Type B pancreatic cell (in vitro differentiated cells): ENCODE measurements around the gene ZNF311. TPM values are rescaled to one million over a fixed set of nuclear protein-coding genes. Genes with fewer than 3 reads are reported as not detected.
"Not testable (repeated sequence)": the region's sequence is repeated elsewhere in the genome, so short reads cannot be mapped to it uniquely, and the experiment has no call there.

ENCODE experiments used
- DNase-seq: peaks from one replicate; pipeline ENCODE4 v3.0.0; 2021; ENCODE audit warnings: mixed read lengths; ENCODE audit not compliant: unreplicated experiment; ENCODE audit errors: extremely low spot score
- H3K27ac Mint-ChIP-seq: 2 replicates; pipeline ENCODE4 v1.8.0; 2021; ENCODE audit warnings: mild to moderate bottlenecking, mixed read lengths
- H3K27me3 Mint-ChIP-seq: 2 replicates; pipeline ENCODE4 v1.8.0; 2021; ENCODE audit warnings: mixed read lengths
- H3K36me3 Mint-ChIP-seq: 2 replicates; pipeline ENCODE4 v1.8.0; 2021; ENCODE audit warnings: mixed read lengths
- H3K4me1 Mint-ChIP-seq: one replicate; pipeline ENCODE4 v1.8.0; 2021; ENCODE audit warnings: mixed read lengths; ENCODE audit not compliant: unreplicated experiment
- H3K4me3 Mint-ChIP-seq: 2 replicates; pipeline ENCODE4 v1.8.0; 2021; ENCODE audit warnings: mild to moderate bottlenecking, mixed read lengths
- H3K9me3 Mint-ChIP-seq: 2 replicates; pipeline ENCODE4 v1.8.0; 2021; ENCODE audit warnings: mixed read lengths
- CTCF ChIP-seq: fragments of 200-600 bp; sonication (generic); conservative IDR thresholded peaks from 2 replicates; pipeline ENCODE4 v1.5.0; 2021; ENCODE audit warnings: antibody characterized with exemption, mild to moderate bottlenecking
- total RNA-seq: library from RNA; stranded (reverse); gene quantifications from 2 replicates; pipeline ENCODE4 v1.2.1, GENCODE V29; 2021; ENCODE audit warnings: low replicate concordance

ZNF311 gene
- total RNA-seq, 1 donor from 2014 or later = 0.68 TPM

- no peak overlapping the region for H3K27ac Mint-ChIP-seq
- no peak for DNase-seq
Measured at GRCh38 chr6:28969129-28969528, 36.0 kb downstream of the ZNF311 start.

GRCh38 chr6:28968476-28968875, 36.6 kb downstream of the ZNF311 start:
- no peaks in the 10 kb centered on the region for H3K4me1 Mint-ChIP-seq
- TF ChIP-seq CTCF = no peak
- no peak overlapping the region for H3K4me3 Mint-ChIP-seq
- no peak overlapping the region for H3K27ac Mint-ChIP-seq
- H3K36me3 Mint-ChIP-seq = no peaks in the 10 kb centered on the region
- no peak for DNase-seq
- H3K9me3 Mint-ChIP-seq = peaks cover 25% of the 10 kb centered on the region
- H3K27me3 Mint-ChIP-seq = peaks cover 8% of the 10 kb centered on the region

More at GRCh38 chr6:28969129-28969528, 36.0 kb downstream of the ZNF311 start:
- H3K9me3 Mint-ChIP-seq = peaks cover 21% of the 10 kb centered on the region
- no peaks in the 10 kb centered on the region for H3K4me1 Mint-ChIP-seq
- no peak for TF ChIP-seq CTCF
- H3K36me3 Mint-ChIP-seq = no peaks in the 10 kb centered on the region
- H3K27me3 Mint-ChIP-seq = peaks cover 8% of the 10 kb centered on the region
- H3K4me3 Mint-ChIP-seq = no peak overlapping the region

- H3K27me3 Mint-ChIP-seq = peaks cover 8% of the 10 kb centered on the region
- no peak overlapping the region for H3K27ac Mint-ChIP-seq
- H3K4me1 Mint-ChIP-seq = no peaks in the 10 kb centered on the region
- H3K9me3 Mint-ChIP-seq = peaks cover 29% of the 10 kb centered on the region
- no peaks in the 10 kb centered on the region for H3K36me3 Mint-ChIP-seq
- no peak for TF ChIP-seq CTCF
- no peak for DNase-seq
- no peak overlapping the region for H3K4me3 Mint-ChIP-seq
Measured at GRCh38 chr6:28965706-28966105, 39.4 kb downstream of the ZNF311 start.

GRCh38 chr6:28960846-28961500, 44.1 kb downstream of the ZNF311 start:
- Mint-ChIP-seq H3K4me1 (no peaks in the 10 kb centered on the region), H3K27me3 (peaks cover 2% of the 10 kb centered on the region), H3K9me3 (peaks cover 17% of the 10 kb centered on the region), H3K4me3 (no peak overlapping the region), H3K36me3 (no peaks in the 10 kb centered on the region), H3K27ac (no peak overlapping the region)
- TF ChIP-seq CTCF = no peak
- DNase-seq = no peak

- not testable (repeated sequence) for H3K36me3 Mint-ChIP-seq, H3K9me3 Mint-ChIP-seq, H3K27ac Mint-ChIP-seq
Measured at GRCh38 chr6:28958561-28959243, 46.4 kb downstream of the ZNF311 start.

GRCh38 chr6:28957795-28958314, 47.3 kb downstream of the ZNF311 start:
- H3K4me1 Mint-ChIP-seq, H3K36me3 Mint-ChIP-seq, H3K27ac Mint-ChIP-seq, H3K27me3 Mint-ChIP-seq, DNase-seq, H3K9me3 Mint-ChIP-seq, H3K4me3 Mint-ChIP-seq: not testable (repeated sequence)

More at GRCh38 chr6:28958561-28959243, 46.4 kb downstream of the ZNF311 start:
- not testable (repeated sequence) for DNase-seq, H3K4me3 Mint-ChIP-seq, H3K4me1 Mint-ChIP-seq, H3K27me3 Mint-ChIP-seq
